Umbilical cord (tissue), 2 donors: Measurements from ENCODE around the gene SRPRA. TPM values are rescaled to one million over a fixed set of nuclear protein-coding genes. Genes with fewer than 3 reads are reported as not detected.
"Not testable (repeated sequence)": the region's sequence is repeated elsewhere in the genome, so short reads cannot be mapped to it uniquely, and the experiment has no call there.

Source experiments
- DNase-seq: peaks from one replicate; pipeline ENCODE4 v3.0.0-alpha.2; 2015; ENCODE audit warnings: low spot score
- total RNA-seq: library from RNA; depleted of rRNA; stranded (reverse); fragments of >200 nt; gene quantifications from one replicate; pipeline ENCODE4 v1.2.3, GENCODE V29; 2014; ENCODE audit warnings: low replicate concordance; ENCODE audit not compliant: insufficient read depth

SRPRA gene
- total RNA-seq, 1 donor from 2014 or later = 32.0 TPM

- DNase-seq = peak; percentile 78
These were observed 14.3 kb upstream of the SRPRA start, which contains the start of gene TIRAP for GRCh38 chr11:126282736-126283591. TSS of gene TIRAP (plus strand) at chr11:126283093. CDS start at chr11:126290895, 7,802 bp downstream.

GRCh38 chr11:126282361-126282735, 13.7 kb upstream of the SRPRA start:
- DNase-seq = peak; percentile 78

GRCh38 chr11:126281666-126282175, 13.0 kb upstream of the SRPRA start:
- DNase-seq = no peak

DNA sequence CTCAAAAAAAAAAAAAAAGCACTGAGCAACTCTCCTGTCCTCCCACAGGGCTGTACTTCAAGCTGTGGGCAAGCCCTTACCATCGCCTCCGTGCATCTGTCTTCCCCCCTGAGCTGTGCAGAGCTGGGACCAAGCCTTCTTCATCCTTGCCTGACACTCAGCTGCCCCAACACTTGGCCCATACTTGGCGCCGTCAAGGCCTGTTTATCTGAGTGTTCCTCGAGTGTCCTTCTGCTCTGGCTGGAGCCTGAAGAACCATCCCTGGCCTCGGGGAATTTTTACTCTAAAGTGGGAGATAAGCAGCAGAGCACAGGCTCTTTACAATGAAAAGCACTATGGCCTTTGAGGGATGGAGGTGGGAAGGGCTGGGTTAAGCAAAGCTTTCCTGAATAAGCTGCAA, 12.6 kb upstream of the SRPRA start:
- no peak for DNase-seq

- DNase-seq = no peak
These were observed 11.9 kb upstream of the SRPRA start for GRCh38 chr11:126280595-126280994.

DNA sequence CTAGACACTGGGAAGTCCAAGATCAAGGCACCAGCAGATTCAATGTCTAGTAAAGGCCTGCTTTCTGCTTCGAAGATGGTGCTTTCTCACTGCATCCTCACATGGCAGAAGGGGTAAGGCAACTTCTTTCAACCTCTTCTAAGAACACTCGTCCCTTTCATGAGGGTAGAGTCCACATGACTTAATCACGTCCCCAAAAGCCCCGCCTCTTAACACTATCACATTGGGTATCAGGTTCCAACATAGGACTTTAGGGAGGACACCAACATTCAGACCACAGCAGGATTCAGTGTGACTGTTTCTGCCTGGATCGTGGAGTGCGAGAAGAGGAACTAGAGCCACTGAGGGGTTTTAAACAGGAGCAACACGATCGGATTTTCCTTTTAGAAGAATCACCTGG, 10.5 kb upstream of the SRPRA start:
- no peak for DNase-seq

- no peak for DNase-seq
These were observed 9.1 kb upstream of the SRPRA start for GRCh38 chr11:126277780-126278179.

DNA sequence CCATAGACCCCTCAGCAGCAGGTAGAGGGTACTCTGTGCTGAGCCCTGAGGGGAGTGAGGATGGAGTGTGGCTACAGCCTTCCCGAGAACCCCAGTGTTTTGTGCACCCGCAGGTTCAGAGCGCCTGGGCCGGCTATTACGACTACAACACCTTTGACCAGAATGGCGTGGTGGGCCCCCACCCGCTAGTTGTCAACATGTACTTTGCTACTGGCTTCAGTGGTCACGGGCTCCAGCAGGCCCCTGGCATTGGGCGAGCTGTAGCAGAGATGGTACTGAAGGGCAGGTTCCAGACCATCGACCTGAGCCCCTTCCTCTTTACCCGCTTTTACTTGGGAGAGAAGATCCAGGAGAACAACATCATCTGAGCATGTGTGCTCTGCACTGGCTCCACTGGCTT, 8.6 kb upstream of the SRPRA start:
- DNase-seq = no peak

- no peak for DNase-seq
These were observed 361 bp downstream of the SRPRA start for GRCh38 chr11:126268361-126268707.

DNA sequence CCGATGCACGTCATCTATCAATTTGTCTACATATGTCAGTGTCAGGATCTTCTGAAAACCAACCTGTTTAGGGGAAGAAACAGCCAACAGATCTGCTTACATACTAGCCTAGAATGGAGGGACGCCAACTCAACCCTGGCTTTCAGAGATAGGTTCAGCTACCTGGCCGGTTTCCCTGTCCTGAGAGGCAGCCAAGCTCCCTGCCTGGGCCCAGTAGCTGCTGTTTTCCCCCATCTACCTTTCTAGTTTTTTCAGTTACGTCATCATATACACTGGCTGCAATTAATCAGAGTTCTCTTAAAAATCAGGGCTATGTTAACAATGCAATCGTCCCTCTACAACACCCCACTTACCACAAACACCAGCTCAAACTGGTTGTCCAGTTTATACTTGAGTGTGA, 1.0 kb downstream of the SRPRA start:
- DNase-seq = no peak

DNA sequence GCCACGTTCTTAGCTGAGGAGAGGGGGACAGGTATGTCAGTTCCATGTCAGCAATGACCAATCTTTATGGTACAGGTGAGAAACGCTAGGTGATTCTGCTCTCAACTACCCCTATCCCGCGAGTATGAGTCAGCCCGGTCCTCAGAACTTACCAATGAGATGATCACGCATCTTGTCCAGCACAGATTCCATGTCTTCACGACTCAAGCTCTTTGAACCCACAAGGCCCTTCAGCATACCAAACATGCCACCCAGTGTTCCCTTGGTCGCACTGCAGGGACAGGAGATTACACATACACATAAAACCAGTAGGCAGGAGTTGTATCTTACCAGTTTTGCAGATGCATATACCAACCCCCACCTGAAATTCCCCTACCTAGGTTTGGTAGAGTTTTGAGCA, 2.9 kb downstream of the SRPRA start:
- DNase-seq = no peak

- no peak for DNase-seq
These were observed 5.2 kb downstream of the SRPRA start for GRCh38 chr11:126263489-126263888.

DNA sequence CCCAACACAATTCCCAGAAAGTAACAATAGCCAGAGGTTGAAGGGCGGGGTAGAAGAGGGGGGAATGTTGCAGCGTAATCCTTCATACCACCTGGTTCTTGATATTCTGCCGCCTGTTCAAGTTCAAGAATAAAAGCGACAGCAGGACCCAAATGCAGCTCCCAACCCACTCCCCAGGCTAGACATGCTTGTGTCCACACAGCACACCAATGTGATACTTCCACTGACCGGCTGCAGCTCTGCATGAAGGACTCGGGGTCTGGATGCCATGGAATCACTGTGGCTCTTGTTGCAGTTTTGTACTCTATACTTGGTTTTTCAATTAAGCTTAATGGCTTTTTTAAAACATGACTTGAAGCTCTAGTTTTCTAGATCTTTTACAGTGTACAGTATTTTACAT, 6.5 kb downstream of the SRPRA start:
- no peak for DNase-seq

DNA sequence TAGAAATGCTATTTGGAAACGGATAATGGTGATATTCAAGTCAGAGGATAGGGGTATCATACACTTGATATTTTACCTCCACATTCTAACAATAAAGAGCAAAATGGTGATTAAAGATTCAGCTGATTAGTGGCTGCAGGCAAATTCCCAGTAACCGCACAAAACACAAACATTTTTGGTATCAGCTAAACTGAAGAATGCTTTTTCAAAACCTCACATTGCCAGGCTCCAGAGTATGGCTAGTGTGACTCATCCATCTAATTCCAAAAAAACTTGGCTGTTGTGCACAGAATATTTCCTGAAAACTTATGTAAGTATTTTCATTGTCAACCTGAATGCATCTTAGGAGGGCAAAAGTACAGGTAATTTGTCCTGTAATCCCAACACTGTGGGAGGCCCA, 10.9 kb downstream of the SRPRA start:
- no peak for DNase-seq

GRCh38 chr11:126257144-126257543, 11.6 kb downstream of the SRPRA start:
- no peak for DNase-seq

- DNase-seq = no peak
These were observed 12.5 kb downstream of the SRPRA start for GRCh38 chr11:126256216-126256615.

DNA sequence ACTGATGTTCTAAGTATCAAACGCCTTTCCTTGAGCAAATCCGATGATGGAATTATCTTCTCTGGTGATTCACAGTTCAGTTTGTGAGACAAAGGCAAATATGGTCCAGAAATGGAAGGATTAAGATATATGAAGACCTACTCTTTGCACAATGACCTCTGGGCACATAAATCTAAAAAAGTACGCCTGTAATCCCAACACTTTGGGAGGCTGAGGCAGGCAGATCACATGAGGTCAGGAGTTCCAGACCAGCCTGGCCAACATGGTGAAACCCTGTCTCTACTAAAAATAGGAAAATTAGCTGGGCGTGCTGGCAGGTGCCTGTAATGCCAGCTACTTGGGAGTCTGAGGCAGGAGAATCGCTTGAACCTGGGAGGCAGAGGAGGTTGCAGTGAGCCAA, 13.2 kb downstream of the SRPRA start:
- DNase-seq = not testable (repeated sequence)

DNA sequence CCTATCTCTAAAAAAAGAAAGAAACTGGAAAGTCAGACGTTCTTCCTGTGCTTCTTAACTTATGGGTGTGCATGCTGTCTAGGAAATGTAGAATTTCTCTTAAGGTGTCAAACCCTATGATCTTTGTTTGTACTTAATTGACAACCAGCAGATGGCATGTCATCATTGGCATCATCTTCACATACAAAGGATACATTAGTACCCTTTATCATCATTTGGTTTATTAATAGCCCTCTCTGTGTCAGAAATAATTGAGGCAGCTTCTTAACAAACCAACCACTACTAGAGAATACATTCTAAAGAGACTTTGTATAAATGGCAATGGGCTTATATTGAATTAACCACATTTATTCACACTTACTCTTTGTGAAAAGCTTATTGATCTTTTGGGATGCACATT, 13.9 kb downstream of the SRPRA start:
- no peak for DNase-seq

- DNase-seq = no peak
These were observed 15.4 kb downstream of the SRPRA start for GRCh38 chr11:126253265-126253664.

- DNase-seq = no peak
These were observed 22.1 kb downstream of the SRPRA start for GRCh38 chr11:126246636-126247035.

- DNase-seq = no peak
These were observed 35.3 kb downstream of the SRPRA start for GRCh38 chr11:126233391-126233790.

GRCh38 chr11:126232683-126233082, 36.0 kb downstream of the SRPRA start:
- DNase-seq = no peak

- DNase-seq = no peak
These were observed 36.8 kb downstream of the SRPRA start for GRCh38 chr11:126231725-126232459.
